HG03135 (cell line): ENCODE data around the gene HDAC4.

ENCODE experiments used
- ATAC-seq: cut with Tn5 transposase; IDR thresholded peaks from one replicate; pipeline ENCODE4 v1.9.1; 2021; ENCODE audit warnings: mild to moderate bottlenecking, moderate library complexity; ENCODE audit not compliant: unreplicated experiment

Gene HDAC4

GRCh38 chr2:239370876-239371725, 29.7 kb downstream of the HDAC4 start:
- no peak for ATAC-seq

DNA sequence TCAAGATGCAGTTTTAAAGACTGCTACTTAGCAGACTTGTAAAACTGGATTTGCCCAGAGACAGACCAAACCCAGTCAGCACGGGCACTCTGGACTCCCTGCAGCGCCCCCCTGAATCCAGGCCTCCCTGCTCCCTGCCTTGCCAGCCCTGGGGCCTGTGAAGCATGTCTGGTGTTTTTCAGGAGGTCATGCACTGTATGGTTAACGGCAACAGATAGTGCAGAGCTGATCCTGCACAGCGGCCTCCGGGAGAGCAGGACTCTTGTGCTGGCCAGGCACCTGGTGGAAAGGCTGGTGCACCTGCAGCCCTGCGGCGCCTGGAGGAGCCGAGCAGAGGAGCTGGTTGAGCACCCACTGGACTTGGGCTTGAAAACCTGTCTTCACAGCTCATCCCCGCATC, 30.4 kb downstream of the HDAC4 start:
- ATAC-seq, result no peak

- peak; percentile 85 for ATAC-seq
Measured at GRCh38 chr2:239369631-239370161, 31.1 kb downstream of the HDAC4 start.

DNA sequence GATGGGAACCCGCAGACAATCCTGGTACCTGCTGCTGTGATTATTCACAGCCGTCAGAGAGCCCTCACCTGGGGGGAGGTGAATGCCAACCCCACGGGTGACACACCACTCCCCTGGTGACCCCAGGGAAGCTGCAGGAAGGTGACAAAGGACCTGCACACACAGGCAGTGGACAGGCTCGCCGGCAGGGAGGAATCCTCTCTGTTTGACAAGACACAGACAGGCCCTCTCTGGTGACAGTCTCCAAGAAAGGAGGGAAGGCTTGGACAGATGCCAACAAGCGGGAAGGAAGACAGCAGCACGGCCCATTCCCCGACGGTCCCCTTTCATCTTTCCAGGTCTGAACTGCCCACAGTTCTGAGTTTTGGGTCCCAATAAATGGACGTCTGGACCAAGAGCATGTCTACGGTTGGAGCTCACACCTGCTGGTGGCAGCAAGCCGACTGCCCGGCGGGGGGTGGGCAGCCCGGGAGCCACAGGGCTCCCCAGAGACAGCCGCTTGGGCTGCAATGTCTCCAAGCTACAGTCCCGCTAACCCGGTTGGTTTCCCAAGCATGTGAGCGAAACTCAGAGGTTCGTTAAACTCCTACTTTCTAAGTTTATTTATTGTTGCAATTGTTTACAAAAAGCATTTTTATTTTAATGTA, 31.8 kb downstream of the HDAC4 start:
- ATAC-seq, result no peak

DNA sequence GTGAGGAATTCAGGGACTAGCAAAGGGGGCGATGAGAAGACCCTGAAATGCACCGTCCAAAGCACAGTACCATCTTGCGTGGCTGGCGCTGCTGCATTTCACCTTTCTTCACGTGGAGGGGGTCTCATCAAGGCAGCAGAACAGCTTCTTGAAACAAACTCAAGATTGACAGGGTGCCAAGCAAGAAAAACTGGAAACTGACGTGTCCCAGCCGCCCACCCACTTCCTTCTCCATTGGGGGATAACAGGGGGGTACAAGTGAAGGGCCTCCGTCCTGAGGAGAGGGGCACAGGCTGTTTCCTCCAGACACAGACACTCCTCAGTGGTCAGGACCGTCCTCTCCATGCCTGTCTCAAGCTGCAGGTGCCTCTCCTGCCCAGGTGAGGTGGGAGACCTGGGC, 32.5 kb downstream of the HDAC4 start:
- no peak for ATAC-seq

DNA sequence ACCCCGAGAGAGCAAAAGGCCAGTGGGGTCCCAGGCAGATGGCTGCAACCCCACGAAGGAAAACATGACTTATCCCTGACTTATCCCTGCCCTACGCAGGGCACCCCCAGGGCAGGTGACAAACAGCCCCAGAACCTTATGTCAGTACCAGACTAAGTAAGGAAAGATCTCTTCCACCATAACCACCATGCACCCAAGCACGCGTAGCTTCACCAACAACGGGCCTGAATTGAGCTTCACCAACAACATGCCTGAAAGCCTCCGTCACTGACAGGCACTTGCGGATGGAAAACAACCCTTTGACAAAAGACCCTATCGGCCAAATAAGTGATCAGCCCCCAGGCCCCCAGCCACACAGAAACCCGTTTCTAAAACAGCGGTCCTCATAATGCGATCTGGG, 34.1 kb downstream of the HDAC4 start:
- ATAC-seq, result no peak

- no peak for ATAC-seq
Measured at GRCh38 chr2:239365782-239366435, 34.9 kb downstream of the HDAC4 start.

DNA sequence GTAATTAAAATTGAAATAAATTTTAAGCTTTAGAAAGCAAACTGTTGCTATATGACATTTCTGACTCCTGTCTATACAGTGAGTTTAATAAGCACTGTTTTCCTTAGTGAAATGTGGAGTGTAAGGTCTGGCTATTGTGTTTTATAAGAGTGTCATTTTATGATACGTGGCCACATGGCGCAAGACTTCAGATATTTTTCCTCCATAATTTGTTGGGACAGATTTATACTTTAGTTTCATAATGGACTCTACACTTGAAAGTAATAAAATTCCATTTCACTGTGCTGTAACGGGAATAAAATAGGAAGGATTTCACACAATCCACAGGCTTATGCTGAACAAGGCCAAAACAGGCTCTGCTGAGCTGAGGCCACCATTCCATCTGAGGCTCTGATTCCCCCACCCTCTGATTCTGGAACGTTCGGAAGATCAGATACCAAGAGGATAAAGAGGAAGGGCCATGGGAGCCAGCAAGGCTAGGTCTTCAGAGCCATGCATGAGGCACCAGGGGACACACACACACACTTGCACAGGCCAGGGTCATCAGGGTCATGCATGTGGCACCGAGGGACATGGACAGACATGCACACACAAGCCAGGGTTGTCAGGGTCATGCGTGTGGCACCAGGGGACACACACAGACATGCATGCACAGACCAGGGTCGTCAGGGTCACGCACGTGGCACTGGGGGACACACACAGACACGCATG, 35.6 kb downstream of the HDAC4 start:
- ATAC-seq, result no peak

DNA sequence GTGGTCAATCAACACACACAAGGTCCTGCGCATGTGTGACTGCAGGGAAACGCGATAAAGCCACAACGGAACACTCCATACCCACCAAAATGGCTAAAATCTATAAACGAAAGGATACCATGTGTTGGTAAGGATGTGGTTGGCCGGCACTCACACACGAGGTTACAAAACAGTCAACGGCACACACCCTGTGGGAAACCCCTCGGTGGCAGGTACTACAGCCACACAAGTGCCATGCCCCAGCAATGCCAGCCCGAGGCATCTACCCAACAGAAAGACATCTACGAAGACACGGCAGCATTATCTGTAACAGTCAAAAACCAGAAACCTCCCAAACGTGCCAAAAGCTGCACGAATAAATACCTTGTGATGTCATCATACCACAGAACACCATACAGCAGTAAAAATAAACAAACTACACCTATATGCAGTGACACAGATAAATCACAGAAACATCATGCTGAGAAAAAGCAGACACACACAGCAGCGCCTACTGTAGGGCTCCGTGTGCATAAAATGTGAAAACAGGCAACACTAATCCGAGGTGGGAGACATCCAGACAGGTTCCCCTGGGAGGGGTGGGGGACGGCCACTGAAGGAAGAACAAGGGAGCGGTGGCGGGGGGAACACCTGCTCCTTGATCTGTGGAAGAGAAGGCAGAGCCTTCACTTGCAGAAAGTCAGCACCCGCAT, 36.7 kb downstream of the HDAC4 start:
- ATAC-seq, result no peak

- ATAC-seq, result no peak
Measured at GRCh38 chr2:239362507-239362906, 38.3 kb downstream of the HDAC4 start.

DNA sequence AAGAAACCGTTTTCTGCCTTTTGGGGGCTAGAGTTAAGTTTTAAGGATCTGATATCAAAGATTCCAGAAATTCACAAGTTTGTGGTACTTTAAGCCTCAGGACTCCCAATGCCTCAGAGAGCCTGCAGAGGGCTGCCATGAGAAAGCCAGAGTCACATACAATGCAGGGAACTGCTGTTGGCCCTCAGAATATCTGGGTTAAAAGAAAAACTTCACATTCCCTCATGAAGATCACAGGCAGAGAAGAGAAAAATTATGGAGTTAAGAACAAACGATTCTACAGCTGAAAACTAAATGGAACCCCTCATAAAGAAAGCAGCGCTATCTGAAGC, 39.5 kb downstream of the HDAC4 start:
- ATAC-seq, result no peak

DNA sequence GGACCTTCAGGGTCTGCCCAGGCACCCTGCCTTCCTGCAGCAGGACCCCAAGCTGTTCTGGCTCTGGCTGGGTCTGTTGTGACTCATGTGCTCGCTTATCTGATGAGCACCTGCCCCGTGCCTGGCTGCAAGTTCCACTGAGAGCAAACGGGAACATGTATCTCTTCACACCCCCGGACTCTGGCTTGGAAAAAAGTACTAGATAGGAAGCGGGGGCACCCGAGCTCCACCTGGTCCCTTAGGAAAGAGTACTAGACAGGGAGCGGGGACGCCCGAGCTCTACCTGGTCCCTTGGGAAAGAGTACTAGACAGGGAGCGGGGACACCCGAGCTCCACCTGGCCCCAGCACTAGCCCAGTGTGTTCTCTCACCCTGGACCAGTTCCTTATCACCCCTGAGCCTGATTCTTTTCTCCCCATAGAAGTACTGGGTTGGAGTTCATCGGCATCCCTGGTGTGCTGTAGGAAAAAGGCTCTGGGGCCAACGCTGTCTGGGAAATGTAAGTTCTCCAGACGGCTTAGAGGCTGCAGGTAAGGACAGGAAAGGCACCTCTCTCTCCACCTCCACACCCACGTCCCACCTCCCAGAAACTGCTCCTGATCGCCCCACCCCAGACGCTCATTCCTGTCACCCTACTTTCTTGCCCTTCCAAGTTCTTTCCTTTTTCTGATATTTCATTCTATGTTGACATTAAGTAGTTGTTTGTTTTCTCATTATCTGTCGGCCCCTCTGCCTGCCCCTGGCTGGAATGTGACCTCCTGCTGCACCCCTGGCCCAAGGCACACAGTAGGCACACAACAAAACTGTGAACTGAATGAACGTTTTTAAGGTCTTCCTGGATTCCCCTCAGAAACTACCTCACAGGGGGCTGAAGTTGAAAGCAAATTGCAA, 40.2 kb downstream of the HDAC4 start:
- ATAC-seq, result no peak

GRCh38 chr2:239360008-239360407, 40.8 kb downstream of the HDAC4 start:
- ATAC-seq, result no peak

- no peak for ATAC-seq
Measured at GRCh38 chr2:239359196-239359912, 41.5 kb downstream of the HDAC4 start.

DNA sequence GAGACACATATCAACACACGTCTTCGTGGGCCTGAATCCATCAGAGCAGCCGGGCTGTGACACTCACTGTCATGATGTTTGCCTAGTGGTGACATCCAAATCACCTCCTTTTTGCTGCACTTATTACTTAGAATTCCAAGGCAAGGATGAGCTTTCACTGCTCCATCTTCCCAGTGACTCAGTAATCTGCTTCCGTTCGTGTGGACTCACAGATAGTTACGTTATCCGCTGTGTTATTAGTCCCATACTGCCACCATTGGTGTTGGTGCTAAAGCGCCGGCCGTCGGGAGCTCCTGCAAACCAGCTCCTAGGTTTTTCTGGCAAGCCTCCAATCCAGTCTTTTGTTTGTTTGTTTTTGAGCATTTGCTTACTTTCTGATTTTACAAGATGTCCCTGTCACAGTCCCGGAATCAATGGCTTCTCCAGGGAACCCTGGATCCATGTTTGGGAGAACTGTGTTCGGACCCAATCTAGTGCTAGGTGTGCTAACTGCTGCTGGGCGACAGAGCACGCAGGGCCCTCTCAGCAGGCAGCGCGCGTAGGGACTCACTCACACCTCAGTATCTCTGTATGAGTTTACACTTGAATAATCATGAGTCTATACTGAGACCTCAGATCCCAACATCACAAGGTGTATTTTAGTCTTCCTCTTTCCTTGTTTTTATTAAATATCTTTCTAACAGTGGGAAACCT, 42.6 kb downstream of the HDAC4 start:
- ATAC-seq, result no peak

DNA sequence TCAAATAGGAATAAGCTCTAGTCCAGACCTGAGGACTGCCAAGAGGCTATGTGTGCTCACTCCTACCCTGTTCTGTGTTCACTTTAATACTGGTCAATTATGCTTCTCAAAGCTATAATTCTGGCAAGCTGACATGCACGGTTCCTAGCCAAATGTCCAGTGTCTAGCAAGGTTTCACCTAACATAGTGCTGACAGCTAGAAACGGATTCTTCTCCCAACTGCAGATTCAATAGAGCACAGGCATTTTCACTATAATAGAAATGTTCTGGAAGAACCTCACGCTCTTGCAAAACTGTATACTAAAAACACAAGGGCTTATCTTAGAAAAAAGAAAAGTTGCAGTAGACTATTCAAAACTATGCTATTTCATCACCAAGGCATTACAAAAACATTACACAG, 45.1 kb downstream of the HDAC4 start:
- ATAC-seq, result no peak

GRCh38 chr2:239355139-239355538, 45.7 kb downstream of the HDAC4 start:
- no peak for ATAC-seq

- no peak for ATAC-seq
Measured at GRCh38 chr2:239354791-239355136, 46.1 kb downstream of the HDAC4 start.
